Activated CD8-positive, alpha-beta memory T cell treated with anti-CD3 and anti-CD28 coated beads for 1 hour (primary cell): Measurements from ENCODE around the gene FANK1.
A peak's percentile ranks its signal among the peaks of the same experiment; 100 is the strongest.
"Not testable (repeated sequence)": the region's sequence is repeated elsewhere in the genome, so short reads cannot be mapped to it uniquely, and the experiment has no call there.

Source experiments
- DNase-seq, 2 donors: peaks; one replicate each; pipeline ENCODE4 v3.0.0-alpha.2; 2020; ENCODE audit warnings: low read depth in 1 of 2; ENCODE audit errors: extremely low read depth in 1 of 2

FANK1 gene

DNA sequence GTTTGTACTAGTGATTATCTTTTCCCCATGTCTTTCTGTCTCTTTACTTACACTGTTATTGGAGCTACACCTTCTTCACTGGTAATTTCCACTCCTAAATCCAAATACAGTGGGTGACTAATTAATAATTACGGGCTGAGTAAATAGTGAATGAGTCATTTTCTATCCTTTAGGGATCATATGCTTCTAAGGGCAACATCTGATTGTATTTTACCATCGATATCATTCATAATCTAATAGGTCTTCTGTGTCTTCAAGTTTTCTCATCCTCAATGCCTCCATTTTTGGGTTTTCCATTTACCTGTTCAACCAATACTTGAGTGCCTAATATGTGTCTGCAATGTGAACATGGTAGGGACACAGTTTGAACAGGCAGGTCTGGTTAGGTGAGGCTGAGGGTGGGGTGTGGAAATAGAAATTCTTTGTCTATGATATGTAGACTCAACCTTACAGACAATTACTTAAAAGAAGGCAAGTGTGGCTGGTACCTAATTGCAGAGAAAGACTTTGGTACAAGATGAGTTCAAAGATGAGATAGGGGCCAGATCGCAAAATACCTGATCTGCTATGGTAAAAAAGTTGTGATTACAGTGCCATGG, 9.4 kb upstream of the FANK1 start:
- no peak for DNase-seq

GRCh38 chr10:125889441-125889840, 6.9 kb upstream of the FANK1 start:
- not testable (repeated sequence) for DNase-seq

GRCh38 chr10:125892402-125892801, 4.0 kb upstream of the FANK1 start:
- DNase-seq: not testable (repeated sequence)

DNA sequence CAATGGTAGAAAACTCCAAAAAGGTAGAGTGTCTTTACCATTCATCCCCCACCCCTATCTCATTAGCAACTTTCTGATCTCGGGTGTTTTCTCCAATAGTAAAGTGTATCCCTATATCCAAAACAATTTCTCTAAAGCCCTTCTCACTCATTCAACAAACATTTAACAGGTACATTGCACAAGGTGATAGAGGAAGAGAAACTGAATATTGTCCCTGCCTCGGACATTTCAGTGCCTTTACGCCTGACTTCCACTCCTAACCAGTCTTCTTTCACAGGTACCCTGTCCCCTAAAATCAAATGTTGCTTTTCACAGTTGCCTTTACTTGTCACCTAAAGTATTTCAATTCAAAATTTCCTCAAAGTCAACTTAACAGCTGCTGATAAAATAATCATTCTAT, 2.2 kb upstream of the FANK1 start:
- DNase-seq: not testable (repeated sequence)

- DNase-seq: peak in 1 of 2 donors; percentile 17
Observed at GRCh38 chr10:125895130-125896087, 955 bp upstream of the FANK1 start.

GRCh38 chr10:125897317-125897716, 953 bp downstream of the FANK1 start:
- not testable (repeated sequence) for DNase-seq

DNA sequence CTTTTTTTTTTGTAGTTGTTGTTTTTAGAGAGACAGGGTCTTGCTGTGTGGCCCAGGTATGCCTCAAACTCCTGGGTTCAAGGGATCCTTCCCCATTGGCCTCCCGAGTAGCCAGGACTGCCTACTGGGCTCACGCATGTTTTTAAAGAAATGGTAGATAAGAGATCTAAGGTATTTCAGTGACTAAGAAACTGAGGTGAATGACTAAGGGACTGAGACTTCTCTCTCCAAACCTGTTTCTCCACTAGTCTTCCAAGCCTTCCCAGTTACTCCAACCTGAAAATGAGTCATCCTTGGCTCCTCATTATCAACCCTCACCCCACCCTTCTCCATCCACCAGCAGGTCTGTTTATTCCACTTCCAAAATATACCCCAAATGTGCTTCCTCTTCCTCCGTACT, 4.6 kb downstream of the FANK1 start:
- not testable (repeated sequence) for DNase-seq

GRCh38 chr10:125903135-125903640, 6.8 kb downstream of the FANK1 start:
- DNase-seq: not testable (repeated sequence)

DNA sequence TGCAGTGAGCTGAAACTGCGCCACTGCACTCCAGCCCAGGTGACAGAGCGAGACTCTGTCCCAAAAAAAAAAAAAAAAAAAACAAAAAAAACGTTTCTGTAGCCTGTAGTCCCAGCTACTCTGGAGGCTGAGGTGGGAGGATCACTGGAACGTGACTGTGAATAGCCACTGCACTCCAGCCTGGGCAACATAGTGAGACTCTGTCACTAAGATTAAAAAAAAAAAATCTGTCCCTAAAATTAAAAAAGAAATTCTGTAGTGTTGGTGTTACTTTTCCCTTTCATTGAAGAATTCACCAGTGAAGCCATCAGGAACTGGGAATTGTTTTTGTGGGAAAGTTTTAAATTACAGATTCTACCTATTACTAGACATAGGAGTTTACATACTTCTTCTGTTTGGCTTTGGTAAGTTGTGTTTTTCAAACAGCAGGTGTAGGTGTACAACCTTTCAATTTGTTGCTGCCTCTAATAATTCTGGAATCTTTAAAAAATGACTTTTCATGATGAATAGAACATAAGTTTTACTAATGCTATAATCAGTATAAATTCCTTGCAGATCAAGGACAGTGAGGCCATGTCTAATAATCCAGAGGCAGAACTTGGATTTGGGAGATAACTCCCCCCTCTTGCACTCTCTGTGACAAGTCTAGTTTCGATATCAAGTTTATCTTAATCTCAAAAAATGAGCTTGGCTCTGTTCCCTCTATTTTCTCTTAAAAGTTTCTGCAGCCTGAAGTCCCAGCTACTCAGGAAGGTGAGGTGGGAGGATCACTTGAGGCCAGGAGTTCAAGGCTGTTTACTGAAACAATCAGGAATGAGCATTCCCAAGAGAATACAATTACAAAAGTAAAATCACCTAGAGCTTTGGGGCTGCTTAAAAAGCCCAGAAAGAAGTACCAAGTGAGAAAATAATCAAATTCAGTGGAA, 9.0 kb downstream of the FANK1 start:
- DNase-seq: not testable (repeated sequence)

- not testable (repeated sequence) for DNase-seq
Observed at GRCh38 chr10:125907598-125907997, 11.2 kb downstream of the FANK1 start.

- DNase-seq: not testable (repeated sequence)
Observed at GRCh38 chr10:125908813-125909212, 12.4 kb downstream of the FANK1 start.

DNA sequence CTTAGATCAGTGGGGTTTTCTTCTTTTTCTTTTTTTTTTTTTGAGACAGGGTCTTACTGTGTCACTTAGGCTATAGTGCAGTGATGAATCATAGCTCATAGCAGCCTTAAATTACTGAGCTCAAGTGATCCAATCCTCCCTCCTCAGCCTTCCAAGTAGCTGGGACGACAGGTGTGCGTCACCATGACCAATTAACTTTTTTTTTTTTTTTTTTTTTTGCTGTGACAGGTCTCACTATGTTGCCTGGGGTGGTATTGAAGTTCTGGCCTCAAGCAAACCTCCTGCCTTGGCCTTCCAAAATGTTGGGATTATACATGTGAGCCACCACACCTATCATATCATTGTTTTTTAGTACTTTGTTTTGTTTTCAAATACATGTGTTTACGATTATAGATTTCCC, 13.1 kb downstream of the FANK1 start:
- DNase-seq: not testable (repeated sequence)

- no peak for DNase-seq
Observed at GRCh38 chr10:125911145-125911544, 14.8 kb downstream of the FANK1 start.

DNA sequence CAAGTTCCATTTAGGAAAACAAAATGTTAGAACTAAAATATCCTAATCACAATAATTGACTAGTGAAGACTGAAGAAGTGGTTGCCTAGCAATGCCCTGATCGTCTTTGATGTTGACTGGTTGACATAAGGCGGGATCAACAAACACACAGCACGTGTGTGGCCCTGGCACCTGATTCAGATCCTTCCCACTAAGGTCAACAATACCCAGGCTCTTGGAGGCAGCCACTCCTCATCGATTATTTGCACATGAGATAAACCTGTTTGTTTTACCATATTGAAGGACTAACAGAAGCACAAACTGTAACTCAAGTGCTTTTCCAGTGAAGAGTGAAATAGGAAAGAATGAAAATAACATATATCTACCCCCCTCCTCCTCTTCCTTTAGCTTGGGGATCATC, 15.6 kb downstream of the FANK1 start:
- DNase-seq: no peak

DNA sequence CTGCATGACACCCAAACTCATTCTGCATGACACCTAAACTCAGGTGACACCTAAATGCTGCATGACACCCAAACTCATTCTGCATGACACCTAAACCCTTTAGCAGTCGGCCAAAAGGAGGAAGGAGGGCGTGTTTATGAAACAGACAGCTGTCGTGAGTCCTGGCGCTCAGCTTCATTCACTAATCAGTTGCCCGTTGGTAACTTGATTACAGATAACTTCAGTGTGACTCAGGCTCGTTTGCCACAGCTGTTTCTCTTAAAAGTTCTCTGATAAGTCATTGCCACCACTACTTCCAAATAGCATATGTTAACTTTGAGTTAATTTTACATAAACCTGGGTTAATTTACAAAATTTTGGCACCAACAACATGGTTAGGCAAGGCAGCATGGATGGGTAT, 16.9 kb downstream of the FANK1 start:
- not testable (repeated sequence) for DNase-seq

DNA sequence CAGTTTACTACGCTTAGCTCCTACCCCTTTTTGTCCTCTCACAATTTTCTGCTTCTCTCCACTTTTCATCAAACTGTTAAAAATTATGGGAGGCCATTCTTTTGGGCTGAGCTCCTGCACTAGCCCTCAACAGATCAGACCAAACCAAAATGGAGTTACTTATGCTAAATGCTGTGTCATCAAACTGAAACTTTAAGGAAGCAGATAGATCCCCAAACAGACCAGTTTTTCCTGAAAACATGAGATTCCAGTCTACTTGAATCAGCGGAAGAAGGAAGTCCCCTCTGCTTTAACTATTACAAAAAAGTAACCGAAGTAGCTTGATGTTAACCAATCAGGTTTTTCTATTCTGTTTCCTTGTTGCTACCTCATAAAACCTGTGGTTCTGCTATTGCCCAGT, 20.6 kb downstream of the FANK1 start:
- no peak for DNase-seq

DNA sequence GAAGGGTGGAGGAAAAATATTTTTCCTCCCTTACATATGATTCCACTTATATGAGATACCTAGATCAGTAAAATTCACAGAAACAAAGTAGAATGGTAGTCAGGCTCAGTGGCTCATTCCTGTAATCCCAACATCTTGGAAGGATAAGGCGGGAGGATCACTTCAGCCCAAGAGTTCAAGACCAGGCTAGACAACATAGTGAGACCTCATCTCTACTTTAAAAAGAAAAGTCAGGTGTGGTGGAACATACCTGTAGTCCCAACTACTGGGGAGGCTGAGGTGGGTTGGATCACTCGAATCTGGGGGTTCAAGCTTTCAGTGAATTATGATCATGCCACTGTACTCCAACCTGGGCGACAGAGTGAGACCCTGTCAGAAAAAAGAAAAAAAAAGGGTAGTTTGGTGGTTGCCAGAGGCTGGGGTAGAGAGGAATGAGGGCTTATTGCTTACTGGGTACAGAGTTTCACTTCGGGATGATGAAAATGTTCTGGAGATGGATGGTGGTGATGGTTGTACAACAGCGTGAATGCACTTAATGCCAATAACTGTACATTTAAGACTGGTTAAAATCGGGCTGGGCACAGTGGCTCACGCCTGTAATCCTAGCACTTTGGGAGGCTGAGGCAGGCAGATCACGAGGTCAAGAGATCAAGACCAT, 21.5 kb downstream of the FANK1 start:
- not testable (repeated sequence) for DNase-seq

DNA sequence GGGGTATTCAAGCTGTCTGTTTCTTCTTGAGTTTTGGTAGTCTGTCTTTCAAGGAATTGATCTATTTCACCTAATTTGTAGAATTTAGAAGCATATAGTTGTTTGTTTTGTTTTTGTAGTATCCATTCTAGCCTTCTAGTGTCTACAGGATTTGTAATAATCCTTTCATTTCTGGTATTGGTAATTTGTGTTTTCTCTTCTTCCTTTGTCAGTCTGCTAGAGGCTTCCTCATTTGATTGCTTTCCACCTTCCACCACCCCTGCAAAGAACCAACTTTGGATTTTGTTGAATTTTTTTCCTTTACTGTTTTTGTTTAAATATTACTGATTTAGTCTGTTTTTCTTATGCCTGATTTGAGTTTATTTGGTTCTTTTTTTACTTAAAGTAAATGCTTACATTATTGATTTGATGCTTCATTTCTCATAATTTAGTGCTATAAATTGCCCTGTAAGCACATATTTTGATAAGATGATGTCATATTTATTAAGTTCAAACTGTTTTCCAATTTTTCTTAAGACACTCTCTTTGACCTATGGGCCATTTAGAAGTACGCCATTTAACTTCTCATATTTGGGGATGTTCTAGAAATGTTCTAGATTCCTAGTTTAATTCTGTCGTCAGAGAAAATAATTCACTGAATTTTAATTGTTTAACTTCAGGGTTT, 25.4 kb downstream of the FANK1 start:
- not testable (repeated sequence) for DNase-seq

DNA sequence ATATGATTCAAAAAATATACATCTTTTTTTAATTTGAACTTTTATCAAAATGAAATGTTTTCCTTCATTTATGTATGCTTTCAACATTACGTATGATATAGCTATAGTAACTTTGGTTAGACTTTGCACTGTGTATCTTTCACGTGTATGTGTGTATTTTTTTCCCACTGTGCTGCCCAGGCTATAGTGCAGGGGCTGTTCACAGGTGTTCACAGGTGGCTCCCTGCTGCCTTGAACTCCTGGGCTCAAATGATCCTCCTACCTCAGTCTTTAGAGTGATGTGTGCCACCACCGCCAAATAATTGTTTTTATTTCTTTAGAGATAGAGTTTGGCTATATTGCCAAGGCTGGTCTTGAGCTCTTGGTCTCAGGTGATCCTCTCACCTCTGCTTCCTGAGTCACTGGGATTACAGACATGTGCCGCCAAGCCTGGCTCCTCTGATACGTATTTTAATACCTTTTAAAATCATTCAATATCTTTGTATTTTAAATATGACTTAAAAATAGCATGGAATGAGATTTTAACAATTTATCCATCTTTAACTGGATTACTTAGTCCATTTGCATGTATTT, 29.0 kb downstream of the FANK1 start:
- no peak for DNase-seq
